Ishikawa (cell line): ENCODE measurements around the gene GRIK2.

Experiments used
- CEBPB ChIP-seq: IDR thresholded peaks from 2 replicates; pipeline ENCODE4 v1.6.1; 2012
- CREB1 ChIP-seq: IDR thresholded peaks from 2 replicates; pipeline ENCODE4 v1.6.1; 2012; ENCODE audit warnings: low read depth
- EGR1 ChIP-seq: IDR thresholded peaks from 2 replicates; pipeline ENCODE4 v1.6.1; 2012
- EP300 ChIP-seq: IDR thresholded peaks from 2 replicates; pipeline ENCODE4 v1.6.1; 2012; ENCODE audit warnings: borderline replicate concordance
- FOXM1 ChIP-seq: IDR thresholded peaks from 2 replicates; pipeline ENCODE4 v1.6.1; 2012; ENCODE audit warnings: low read depth, borderline replicate concordance
- MAX ChIP-seq: IDR thresholded peaks from 2 replicates; pipeline ENCODE4 v1.6.1; 2012
- NFIC ChIP-seq: IDR thresholded peaks from 2 replicates; pipeline ENCODE4 v1.6.1; 2012
- RAD21 ChIP-seq: IDR thresholded peaks from 2 replicates; pipeline ENCODE4 v1.6.1; 2012; ENCODE audit warnings: low read depth
- REST ChIP-seq: IDR thresholded peaks from 2 replicates; pipeline ENCODE4 v1.6.1; 2012; ENCODE audit warnings: low read depth, mild to moderate bottlenecking
- TAF1 ChIP-seq: IDR thresholded peaks from 2 replicates; pipeline ENCODE4 v1.6.1; 2012; ENCODE audit warnings: low read depth, mild to moderate bottlenecking
- TCF12 ChIP-seq: IDR thresholded peaks from 2 replicates; pipeline ENCODE4 v1.6.1; 2012; ENCODE audit warnings: low read depth
- TEAD4 ChIP-seq: IDR thresholded peaks from 2 replicates; pipeline ENCODE4 v1.6.1; 2012
- USF1 ChIP-seq: IDR thresholded peaks from 2 replicates; pipeline ENCODE4 v1.6.1; 2012
- YY1 ChIP-seq: IDR thresholded peaks from 2 replicates; pipeline ENCODE4 v1.6.1; 2012; ENCODE audit warnings: low read depth
- ZBTB7A ChIP-seq: IDR thresholded peaks from 2 replicates; pipeline ENCODE4 v1.6.1; 2012; ENCODE audit warnings: low read depth

Gene GRIK2

GRCh38 chr6:102051001-102051400, 657.5 kb downstream of the GRIK2 start:
- no peak for TF ChIP-seq REST
- no peak for TF ChIP-seq USF1
- no peak for TF ChIP-seq TAF1
- TF ChIP-seq TCF12 = no peak
- TF ChIP-seq RAD21 = no peak

GRCh38 chr6:102051720-102052119, 658.2 kb downstream of the GRIK2 start:
- TF ChIP-seq ZBTB7A (no peak), NFIC (no peak), RAD21 (no peak), EGR1 (no peak), USF1 (no peak), TEAD4 (no peak), TAF1 (no peak), EP300 (no peak), MAX (no peak), YY1 (no peak)

- TF ChIP-seq REST (no peak), MAX (no peak), RAD21 (no peak), FOXM1 (no peak), NFIC (no peak), EGR1 (no peak), ZBTB7A (no peak), TEAD4 (no peak), CREB1 (no peak), TCF12 (no peak), TAF1 (no peak)
Observed at GRCh38 chr6:102064142-102064541, 670.6 kb downstream of the GRIK2 start.

GRCh38 chr6:102066301-102066700, 672.8 kb downstream of the GRIK2 start:
- no peak for TF ChIP-seq MAX
- TF ChIP-seq CEBPB = no peak
- TF ChIP-seq TCF12 = no peak
- no peak for TF ChIP-seq USF1
- TF ChIP-seq EGR1 = no peak
- no peak for TF ChIP-seq TEAD4
- TF ChIP-seq YY1 = no peak
- no peak for TF ChIP-seq RAD21
- TF ChIP-seq NFIC = no peak
- TF ChIP-seq REST = no peak
- TF ChIP-seq TAF1 = no peak
- TF ChIP-seq FOXM1 = no peak
- no peak for TF ChIP-seq EP300
- TF ChIP-seq CREB1 = no peak
- TF ChIP-seq ZBTB7A = no peak
